A549 treated with dexamethasone at 1 μM for 4 hours (cell line): ENCODE results near the gene CST9L. TPM values are rescaled to one million over a fixed set of nuclear protein-coding genes. Genes with fewer than 3 reads are reported as not detected.

Source experiments
- total RNA-seq: library from RNA; stranded (reverse); fragments of 200-300 nt; extraction: Qiagen RNA extraction; gene quantifications from 5 replicates; pipeline ENCODE4 v1.2.3, GENCODE V29; 2022

CST9L gene
- not detected in 5 replicates for total RNA-seq

GRCh38 chr20:23568320-23568970 lies at the start of gene CST9L:
Gene CST9L (minus strand): TSS chr20:23568484. CDS start chr20:23568450, 34 bp downstream.

GRCh38 chr20:23605867-23606651 lies 37.8 kb upstream of the CST9L start, which contains the start of gene CST9:
Gene CST9 (minus strand): TSS chr20:23605917. CDS start chr20:23605864, 53 bp downstream.

Other genes starting within 250 kb of the CST9L start
- gene NXT1, start 217.7 kb downstream of the CST9L start, total RNA-seq, result 53.6 to 66.0 TPM (median 59.5 TPM) in 5 replicates
- 11.1 to 13.2 TPM (median 11.4 TPM) in 5 replicates for gene GZF1, start 206.3 kb downstream of the CST9L start, total RNA-seq
- 2.9 to 3.7 TPM (median 3.3 TPM) in 5 replicates for gene NAPB, start 147.0 kb downstream of the CST9L start, total RNA-seq
- not detected in 5 replicates for gene CSTL1, start 128.8 kb downstream of the CST9L start, total RNA-seq
- gene CST11, start 115.6 kb downstream of the CST9L start, total RNA-seq, result not detected in 5 replicates
- not detected in 5 replicates for gene CST8, start 77.4 kb downstream of the CST9L start, total RNA-seq
- gene CST9, start 37.4 kb upstream of the CST9L start, total RNA-seq, result not detected in 5 replicates
- gene CST3, start 69.5 kb upstream of the CST9L start, total RNA-seq, result 254 to 378 TPM (median 361 TPM) in 5 replicates
- gene CST4, start 120.6 kb upstream of the CST9L start, total RNA-seq, result not detected in 5 replicates
- 1.1 to 2.5 TPM (median 1.4 TPM) in 5 replicates for gene CST1, start 182.5 kb upstream of the CST9L start, total RNA-seq